ENCODE data around the gene NEGR1.

DNA sequence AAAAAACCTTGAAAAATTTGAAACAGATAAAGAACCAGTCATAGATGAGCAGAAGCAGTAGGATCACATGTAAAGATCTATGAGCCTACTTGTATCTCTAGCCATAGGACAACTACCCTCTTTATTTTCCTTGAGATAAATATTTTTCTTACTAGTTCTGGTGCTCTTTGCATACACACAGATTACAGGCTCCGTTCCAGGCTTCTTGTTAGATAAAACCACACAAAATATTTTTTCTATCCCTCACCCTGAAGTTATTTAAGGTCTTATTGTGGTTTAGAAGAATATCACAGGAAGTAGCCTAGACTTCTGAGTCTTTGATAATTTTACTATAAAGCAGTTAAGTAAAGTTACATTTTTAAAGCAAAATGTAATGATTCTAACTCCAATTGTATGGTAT lies 512.2 kb downstream of the NEGR1 start:
- TF ChIP-seq, protein P1, sequence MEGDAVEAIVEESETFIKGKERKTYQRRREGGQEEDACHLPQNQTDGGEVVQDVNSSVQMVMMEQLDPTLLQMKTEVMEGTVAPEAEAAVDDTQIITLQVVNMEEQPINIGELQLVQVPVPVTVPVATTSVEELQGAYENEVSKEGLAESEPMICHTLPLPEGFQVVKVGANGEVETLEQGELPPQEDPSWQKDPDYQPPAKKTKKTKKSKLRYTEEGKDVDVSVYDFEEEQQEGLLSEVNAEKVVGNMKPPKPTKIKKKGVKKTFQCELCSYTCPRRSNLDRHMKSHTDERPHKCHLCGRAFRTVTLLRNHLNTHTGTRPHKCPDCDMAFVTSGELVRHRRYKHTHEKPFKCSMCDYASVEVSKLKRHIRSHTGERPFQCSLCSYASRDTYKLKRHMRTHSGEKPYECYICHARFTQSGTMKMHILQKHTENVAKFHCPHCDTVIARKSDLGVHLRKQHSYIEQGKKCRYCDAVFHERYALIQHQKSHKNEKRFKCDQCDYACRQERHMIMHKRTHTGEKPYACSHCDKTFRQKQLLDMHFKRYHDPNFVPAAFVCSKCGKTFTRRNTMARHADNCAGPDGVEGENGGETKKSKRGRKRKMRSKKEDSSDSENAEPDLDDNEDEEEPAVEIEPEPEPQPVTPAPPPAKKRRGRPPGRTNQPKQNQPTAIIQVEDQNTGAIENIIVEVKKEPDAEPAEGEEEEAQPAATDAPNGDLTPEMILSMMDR (conservative IDR thresholded peaks at IDR 0.05), result no peak
- TF ChIP-seq EZH2 (IDR thresholded peaks at IDR 0.05; ENCODE audit: low read depth), result no peak

Measured in PC-9 (cell line).